GM21619 (cell line): Measurements from ENCODE around the gene C1orf116.

Experiments used
- ATAC-seq: cut with Tn5 transposase; IDR thresholded peaks from one replicate; pipeline ENCODE4 v1.9.1; 2021; ENCODE audit not compliant: unreplicated experiment

Gene C1orf116

GRCh38 chr1:207035877-207036551 lies 3.5 kb upstream of the C1orf116 start:
- ATAC-seq: no peak

- no peak for ATAC-seq
Measured at GRCh38 chr1:207034998-207035397, 2.4 kb upstream of the C1orf116 start.

GRCh38 chr1:207034208-207034607 lies 1.7 kb upstream of the C1orf116 start:
- no peak for ATAC-seq

GRCh38 chr1:207033302-207033701 lies 746 bp upstream of the C1orf116 start:
- no peak for ATAC-seq

- ATAC-seq: no peak
Measured at GRCh38 chr1:207031632-207032264, 808 bp downstream of the C1orf116 start.

GRCh38 chr1:207031016-207031415 lies 1.5 kb downstream of the C1orf116 start:
- no peak for ATAC-seq

- ATAC-seq: no peak
Measured at GRCh38 chr1:207030522-207031009, 2.0 kb downstream of the C1orf116 start.

GRCh38 chr1:207029701-207030521 lies 2.6 kb downstream of the C1orf116 start:
- no peak for ATAC-seq

- no peak for ATAC-seq
Measured at GRCh38 chr1:207028884-207029650, 3.5 kb downstream of the C1orf116 start.

GRCh38 chr1:207027921-207028320 lies 4.6 kb downstream of the C1orf116 start:
- ATAC-seq: no peak

GRCh38 chr1:207027206-207027777 lies 5.3 kb downstream of the C1orf116 start:
- no peak for ATAC-seq

GRCh38 chr1:207026104-207026534 lies 6.4 kb downstream of the C1orf116 start:
- ATAC-seq: no peak

- no peak for ATAC-seq
Measured at GRCh38 chr1:207025146-207025880, 7.2 kb downstream of the C1orf116 start.

- ATAC-seq: no peak
Measured at GRCh38 chr1:207024202-207025145, 8.1 kb downstream of the C1orf116 start.

GRCh38 chr1:207022996-207023679 lies 9.4 kb downstream of the C1orf116 start:
- ATAC-seq: no peak

- ATAC-seq: no peak
Measured at GRCh38 chr1:207021876-207022596, 10.5 kb downstream of the C1orf116 start.

- ATAC-seq: no peak
Measured at GRCh38 chr1:207021139-207021861, 11.3 kb downstream of the C1orf116 start.
